ENCODE measurements around the gene TGFBR3L.

Gene TGFBR3L

DNA sequence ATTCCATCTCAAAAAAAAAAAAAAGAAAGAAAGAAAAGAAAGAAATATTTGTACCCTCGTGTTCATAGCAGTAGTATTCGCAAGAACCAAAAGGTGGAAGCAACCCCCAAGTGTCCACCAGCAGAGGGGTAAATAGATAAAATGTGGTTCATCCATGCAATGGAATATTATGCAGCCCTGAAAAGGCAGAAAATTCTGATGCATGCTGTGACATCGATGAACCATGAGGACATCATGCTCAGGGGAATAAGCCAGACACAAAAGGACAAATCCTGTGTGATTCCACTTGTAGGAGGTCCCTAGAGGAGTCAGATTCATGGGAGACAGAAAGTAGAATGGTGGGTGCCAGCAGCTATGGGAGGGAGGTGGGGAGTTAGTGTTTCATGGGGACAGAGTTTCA is 32.7 kb upstream of the TGFBR3L start:
- no peak for DNase-seq

DNA sequence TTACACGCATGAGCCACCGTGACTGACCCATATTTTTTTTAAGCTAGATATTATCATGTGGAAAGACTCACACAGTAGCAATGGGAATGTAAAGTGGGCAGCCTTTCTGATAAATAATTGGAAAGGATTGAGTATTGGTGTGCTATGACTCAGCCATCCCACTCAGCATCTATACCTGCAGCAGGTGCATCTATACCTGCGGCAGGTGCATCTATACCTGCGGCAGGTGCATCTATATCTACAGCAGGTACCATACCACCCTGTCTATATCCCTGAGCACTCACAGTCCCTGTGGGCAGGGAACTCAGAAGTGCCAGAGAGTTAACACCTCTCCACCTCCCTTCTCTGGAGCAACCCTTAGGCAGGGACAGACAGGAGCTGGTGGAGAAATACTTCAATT is 31.5 kb upstream of the TGFBR3L start:
- DNase-seq: no peak

DNA sequence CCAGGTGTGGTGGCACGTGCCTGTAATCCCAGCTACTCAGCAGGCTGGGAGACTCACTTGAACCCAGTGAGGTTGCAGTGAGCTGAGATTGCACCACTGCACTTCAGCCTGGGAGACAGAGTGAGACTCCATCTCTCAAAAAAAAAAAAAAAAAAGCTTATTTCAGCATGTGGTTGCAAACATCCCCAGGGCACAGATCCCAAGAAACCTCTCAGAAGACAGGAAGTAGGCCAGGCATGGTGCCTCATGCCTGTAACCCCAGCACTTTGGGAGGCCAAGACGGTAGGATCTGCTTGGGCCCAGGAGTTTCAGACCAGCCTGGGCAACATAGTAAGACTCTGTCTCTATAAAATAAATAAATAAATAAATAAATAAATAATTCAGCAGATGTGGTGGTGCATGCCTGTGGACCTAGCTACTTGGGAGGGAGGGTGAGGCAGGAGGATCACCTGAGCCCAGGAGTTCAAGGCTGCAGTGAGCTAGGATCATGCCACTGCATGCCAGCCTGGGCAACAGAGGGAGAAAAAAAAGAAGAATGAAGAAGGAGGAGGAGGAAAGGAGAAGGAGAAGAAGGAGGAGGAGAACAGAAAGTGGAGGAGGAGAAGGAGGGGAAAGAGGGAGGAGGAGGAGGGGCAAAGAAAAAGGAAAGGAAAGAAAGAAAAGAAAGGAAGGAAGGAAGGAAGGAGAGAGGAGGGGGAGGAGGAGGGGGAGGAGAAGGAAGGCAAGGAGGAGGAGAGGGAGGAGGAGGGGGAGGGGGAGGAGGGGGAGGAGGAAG is 30.6 kb upstream of the TGFBR3L start:
- peak; percentile 49 for DNase-seq

DNA sequence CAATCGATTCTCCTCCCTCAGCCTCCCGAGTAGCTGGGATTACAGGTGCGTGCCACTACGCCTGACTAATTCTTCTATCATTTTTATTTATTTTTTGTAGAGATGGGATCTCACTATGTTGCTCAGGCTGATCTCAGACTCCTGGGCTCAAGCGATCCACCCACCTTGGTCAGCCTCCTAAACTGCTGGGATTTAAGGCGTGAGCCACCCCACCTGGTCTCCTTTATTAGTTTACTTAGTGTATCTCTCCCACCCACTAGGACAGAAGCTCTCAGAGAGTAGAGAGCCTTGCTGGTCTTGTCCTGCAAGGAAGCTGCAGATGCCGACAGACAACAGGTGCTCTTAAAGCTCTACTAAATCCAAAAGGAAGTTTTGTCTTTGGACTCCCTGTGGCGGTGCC is 28.8 kb upstream of the TGFBR3L start:
- DNase-seq: no peak

DNA sequence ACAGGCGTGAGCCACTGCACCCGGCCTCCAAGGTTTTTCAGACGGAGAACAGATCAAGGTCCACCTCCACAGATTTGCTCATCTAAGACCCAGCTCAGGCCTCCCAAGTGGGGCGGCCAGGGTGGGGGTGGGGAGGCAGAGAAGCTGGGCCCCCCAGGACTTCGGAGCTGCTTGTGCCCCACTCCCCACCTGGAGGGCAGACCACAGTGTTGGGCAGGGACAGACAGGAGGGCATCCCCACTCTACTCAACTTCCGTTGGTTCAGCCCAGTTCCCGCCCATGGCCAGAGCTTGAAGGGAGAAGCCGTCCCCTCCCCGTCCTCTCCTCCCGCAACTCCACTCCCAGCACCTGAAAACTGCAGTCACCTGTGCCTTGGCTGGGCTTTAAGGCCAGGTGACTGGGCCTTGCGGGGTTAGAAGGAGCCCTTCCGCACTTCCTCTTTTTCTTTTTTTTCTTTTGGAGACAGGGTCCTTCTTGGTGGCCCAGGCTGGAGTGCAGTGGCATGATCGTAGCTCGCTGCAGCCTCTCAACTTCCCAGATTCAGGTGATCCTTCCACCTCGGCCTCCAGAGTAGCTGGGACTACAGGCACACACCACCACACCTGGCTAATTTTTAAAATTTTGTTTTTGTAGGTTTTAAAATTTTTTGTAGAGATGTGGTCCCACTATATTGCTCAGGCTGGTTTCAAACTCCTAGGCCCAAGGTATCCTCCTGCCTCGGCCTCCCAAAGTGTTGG is 27.1 kb upstream of the TGFBR3L start:
- no peak for DNase-seq

DNA sequence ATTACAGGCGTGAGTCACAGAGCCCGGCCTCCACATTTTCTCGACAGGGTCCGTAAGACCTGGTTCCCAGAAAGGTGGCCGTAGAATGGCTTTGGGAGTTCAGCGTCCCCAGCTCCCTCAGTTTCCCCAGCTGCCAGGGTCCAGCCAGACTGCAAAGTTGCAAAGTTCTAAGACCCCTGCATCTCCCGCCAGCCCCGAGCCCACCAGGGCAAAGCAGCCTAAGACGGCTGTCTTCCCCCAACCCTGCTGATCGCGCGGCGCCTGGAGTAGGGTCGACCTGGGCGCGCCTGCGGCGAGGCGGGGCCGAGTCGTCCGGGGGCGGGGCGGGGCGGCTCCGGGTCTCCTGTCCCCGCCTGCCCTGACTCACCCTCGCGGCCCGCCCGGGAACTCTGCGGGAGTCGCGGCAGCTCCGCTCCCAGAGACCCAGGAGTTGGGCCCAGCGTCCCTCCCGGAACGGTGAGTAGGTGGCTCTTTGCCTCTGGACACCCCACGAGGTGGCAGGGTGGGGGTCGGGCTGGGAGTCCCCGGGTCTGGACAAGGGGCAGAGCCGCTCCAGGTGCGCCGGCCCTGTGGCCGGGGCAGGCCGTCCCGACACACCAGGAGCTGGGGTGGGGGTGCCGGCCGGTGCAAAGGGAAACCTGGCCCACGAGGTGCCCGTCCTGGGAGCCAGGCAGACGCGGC is 26.3 kb upstream of the TGFBR3L start, which contains the start of gene LRRC8E:
LRRC8E (plus strand) TSS at position 366 of the 681 bp plus-strand sequence. CDS start 7,094 bp downstream, outside the sequence.
- peak; percentile 72 for DNase-seq

GRCh38 chr19:7888826-7889217 is 25.8 kb upstream of the TGFBR3L start:
- DNase-seq: no peak

DNA sequence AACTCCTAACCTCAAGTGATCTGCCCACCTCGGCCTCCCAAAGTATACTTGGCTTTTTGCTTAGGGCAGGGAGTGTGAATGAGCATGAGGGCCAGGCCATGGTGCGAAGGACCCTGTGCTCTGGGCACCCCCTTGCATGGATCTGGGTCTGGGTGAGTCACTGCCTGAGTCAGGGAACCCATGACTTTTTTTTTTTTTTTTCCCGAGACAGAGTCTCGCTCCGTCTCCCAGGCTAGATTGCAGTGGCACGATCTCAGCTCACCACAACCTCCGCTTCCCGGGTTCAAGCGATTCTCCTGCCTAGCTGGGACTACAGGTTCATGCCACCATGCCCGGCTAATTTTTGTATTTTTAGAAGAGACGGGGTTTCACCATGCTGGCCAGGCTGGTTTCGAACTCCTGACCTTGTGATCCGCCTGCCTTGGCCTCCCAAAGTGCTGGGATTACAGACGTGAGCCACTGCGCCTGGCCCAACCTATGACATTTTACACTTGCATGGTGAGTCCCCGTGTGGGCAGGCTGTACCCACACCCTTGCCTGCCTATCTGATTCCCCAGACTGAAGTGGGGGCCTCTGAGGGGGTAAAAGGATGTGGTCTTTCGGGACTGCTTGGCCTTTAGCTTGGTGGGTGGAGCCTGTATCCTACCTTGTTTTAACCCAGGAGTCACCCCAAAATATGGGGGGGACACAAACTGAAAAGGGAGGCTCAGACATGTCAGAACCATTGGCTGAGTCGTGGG is 21.1 kb upstream of the TGFBR3L start:
- peak; percentile 29 for DNase-seq

DNA sequence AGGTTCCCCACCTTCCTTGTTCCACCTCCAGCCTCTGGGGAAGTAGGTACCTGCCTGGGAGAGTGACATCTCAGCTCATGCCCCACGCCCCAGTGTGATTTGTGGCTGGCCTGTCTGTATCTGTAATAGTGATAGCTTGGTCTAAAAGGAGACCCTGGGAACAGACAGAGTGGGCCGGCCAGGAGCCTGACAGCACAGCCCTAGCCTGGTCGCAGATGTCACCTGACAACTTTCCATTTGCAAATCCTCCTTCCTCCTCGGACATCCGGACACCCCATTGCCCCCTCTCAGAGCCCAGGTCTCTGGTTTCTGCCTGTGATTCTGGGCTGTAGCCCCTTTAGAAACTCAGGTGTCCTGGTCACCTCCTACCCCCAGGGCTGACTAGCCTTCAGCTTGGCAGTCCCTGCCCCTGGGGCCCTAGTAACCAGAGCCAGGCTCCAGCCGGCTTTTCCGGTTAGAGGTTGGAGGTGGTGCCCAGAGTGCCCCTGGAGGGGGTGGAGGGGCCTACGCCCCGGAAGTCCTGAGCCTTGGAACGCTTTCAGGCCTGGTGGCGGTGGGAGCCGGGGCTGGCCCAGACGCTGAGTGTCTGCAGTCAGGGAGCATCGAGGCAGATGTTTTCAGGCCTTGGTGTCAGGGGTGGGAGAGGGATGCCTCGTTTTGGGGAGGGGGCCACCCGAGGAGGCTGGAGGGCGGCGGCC is 19.9 kb upstream of the TGFBR3L start:
- DNase-seq: no peak

- DNase-seq: no peak
These were observed 19.1 kb upstream of the TGFBR3L start for GRCh38 chr19:7895565-7895964.

GRCh38 chr19:7897292-7897691 is 17.3 kb upstream of the TGFBR3L start:
- no peak for DNase-seq

GRCh38 chr19:7898967-7899366 is 15.7 kb upstream of the TGFBR3L start:
- DNase-seq: no peak

- no peak for DNase-seq
These were observed 14.8 kb upstream of the TGFBR3L start for GRCh38 chr19:7899751-7900378.

GRCh38 chr19:7900401-7900870 is 14.2 kb upstream of the TGFBR3L start:
- no peak for DNase-seq

GRCh38 chr19:7900931-7901330 is 13.7 kb upstream of the TGFBR3L start:
- DNase-seq: no peak

GRCh38 chr19:7901337-7901736 is 13.3 kb upstream of the TGFBR3L start:
- DNase-seq: no peak

DNA sequence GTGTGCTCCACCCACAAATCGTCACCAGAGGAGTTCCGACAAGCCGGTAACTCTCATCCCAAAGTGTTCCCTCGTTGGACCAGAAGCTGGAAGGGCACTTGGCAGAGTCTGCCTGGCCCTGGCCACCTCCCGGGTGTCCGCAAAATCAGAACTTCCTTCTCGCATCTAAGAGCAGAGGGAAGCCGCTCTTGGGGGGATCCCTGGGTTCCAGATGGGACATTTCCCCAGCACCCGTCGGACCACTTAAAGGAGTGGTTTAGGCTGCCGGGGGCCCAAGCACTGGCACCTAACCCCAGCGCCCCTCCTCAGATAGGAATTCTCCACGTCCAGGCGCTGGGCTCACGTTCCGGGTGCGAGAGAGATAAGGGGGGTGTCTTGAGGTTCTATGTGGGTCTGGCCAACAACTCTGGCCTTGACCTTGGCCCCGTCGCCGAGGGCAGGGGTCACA is 11.8 kb upstream of the TGFBR3L start:
- no peak for DNase-seq

DNA sequence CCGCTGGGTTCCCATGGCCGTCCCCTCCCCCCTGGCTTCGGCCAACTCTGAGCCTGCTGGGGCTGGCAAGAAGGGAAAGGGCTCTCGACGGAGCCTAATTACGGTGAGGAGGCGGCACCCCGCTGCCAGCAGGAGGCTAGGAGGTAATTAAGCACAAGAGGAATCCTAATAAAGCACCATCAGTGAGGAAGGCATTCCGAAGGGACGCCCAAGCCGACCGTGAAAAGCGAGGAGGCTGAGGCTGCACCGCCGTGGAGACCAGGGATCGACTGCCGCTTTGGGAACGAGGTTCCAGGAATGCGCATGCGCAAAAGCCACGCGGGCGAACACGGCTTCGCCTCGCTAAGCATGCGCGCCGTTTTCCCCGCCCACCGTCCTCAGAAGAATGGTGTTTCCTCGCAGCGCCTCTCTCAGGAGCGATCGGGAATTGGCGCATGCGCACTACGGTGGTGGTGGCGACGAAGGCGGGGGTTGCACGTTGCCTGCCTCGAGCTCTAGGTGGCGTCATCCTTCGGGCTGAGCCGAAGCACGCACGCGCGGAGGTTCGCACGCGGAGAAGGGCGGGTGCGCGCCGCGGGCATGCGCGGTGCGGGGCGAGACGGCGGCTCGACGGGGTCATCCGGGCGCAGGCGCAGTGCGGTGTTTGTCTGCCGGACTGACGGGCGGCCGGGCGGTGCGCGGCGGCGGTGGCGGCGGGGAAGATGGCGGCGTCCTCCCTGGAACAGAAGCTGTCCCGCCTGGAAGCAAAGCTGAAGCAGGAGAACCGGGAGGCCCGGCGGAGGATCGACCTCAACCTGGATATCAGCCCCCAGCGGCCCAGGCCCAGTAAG is 11.2 kb upstream of the TGFBR3L start, which contains the start of gene MAP2K7:
MAP2K7 (plus strand) TSS at position 634 of the 830 bp plus-strand sequence; CDS start at position 702, 68 bp downstream.
- peak; percentile 99 for DNase-seq

DNA sequence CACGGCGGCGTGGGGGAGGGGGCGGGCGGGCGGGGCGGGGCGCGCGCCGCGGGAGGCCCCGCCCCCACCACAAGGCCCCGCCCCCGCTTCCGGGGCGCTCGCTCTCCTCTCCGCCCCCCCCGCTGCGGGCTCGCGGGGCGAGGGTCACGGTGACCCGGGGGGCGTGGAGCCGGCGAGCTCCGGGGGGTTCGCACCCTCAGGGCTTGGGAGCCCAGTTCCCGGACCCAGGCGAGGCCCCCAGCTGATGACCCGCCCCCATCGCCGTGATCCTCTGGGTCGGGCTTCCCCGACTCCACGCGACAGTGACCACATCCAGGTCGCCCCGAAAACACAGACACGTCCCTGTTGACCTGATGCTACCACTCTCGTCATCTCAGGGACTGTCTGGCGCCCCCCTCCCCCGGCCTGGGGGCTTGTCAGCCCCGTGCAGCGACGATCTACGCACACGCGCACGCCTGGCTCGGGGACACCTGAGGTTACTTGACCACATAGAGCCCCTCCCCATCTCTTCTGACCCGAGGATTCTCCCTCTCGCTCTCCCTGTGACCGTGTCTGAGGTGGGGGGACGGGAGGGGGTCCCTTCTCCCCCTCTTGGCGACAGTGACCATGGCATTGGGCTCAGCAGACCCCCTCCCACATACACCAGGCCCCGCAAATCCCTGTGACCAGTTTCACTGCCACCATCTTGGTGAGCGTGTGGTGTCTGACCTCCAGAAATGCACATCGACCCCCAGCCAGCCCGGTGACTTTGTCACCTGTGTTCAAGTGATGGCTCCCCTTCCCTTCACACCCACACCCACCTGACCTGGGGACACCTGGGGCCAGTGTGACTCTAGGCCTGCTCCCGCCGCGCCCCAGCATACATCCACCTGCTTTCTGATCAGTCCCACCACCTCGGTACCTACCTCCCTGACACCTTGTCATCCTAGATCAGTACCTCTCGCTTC is 10.3 kb upstream of the TGFBR3L start:
- DNase-seq: no peak
